GM10266 (cell line): ENCODE measurements around the gene LCP2.

ENCODE experiments used
- DNase-seq: peaks from one replicate; pipeline ENCODE4 v3.0.0; 2012; ENCODE audit errors: extremely low spot score
- CTCF ChIP-seq: IDR thresholded peaks from 2 replicates; pipeline ENCODE4 v1.5.1; 2012; ENCODE audit warnings: mild to moderate bottlenecking, low read depth; ENCODE audit not compliant: control insufficient read depth, insufficient read depth; ENCODE audit errors: missing control alignments

Gene LCP2

GRCh38 chr5:170266570-170267381, 30.8 kb downstream of the LCP2 start:
- no peak for TF ChIP-seq CTCF
- DNase-seq: no peak

GRCh38 chr5:170265522-170265921, 32.1 kb downstream of the LCP2 start:
- DNase-seq: no peak
- no peak for TF ChIP-seq CTCF

GRCh38 chr5:170263906-170264305, 33.7 kb downstream of the LCP2 start:
- TF ChIP-seq CTCF: no peak
- no peak for DNase-seq

- TF ChIP-seq CTCF: no peak
- DNase-seq: no peak
Measured at GRCh38 chr5:170262061-170263045, 35.2 kb downstream of the LCP2 start.

- TF ChIP-seq CTCF: no peak
- no peak for DNase-seq
Measured at GRCh38 chr5:170261528-170262043, 36.0 kb downstream of the LCP2 start.

GRCh38 chr5:170257370-170257769, 40.2 kb downstream of the LCP2 start:
- no peak for DNase-seq
- no peak for TF ChIP-seq CTCF

GRCh38 chr5:170256571-170256970, 41.0 kb downstream of the LCP2 start:
- no peak for DNase-seq
- TF ChIP-seq CTCF: no peak
